GM12878 (cell line): ENCODE measurements around the gene EVI5L.

ENCODE experiments used
- EP300 ChIP-seq, 2 experiments: fragments of 150-350 bp in 1 of 2; IDR thresholded peaks; 2 replicates each; pipeline ENCODE4 v1.6.1; 2011 to 2012; ENCODE audit warnings: low read depth in 2 of 2, low read length in 2 of 2, borderline replicate concordance in 1 of 2, improper control_type of control experiment in 1 of 2, inconsistent platforms in 1 of 2; ENCODE audit not compliant: control insufficient read depth in 1 of 2
- EZH2 ChIP-seq: IDR thresholded peaks from 2 replicates; pipeline ENCODE4 v1.6.1; 2012; ENCODE audit warnings: low read depth, mild to moderate bottlenecking, control low read depth, inconsistent platforms, low read length, borderline replicate concordance; ENCODE audit not compliant: control insufficient read depth
- GABPA ChIP-seq: IDR thresholded peaks from 2 replicates; pipeline ENCODE4 v1.6.1; 2014; ENCODE audit warnings: antibody characterized with exemption, low read depth, mild to moderate bottlenecking, inconsistent platforms
- HDAC2 ChIP-seq: fragments of 200-600 bp; sonication (generic); IDR thresholded peaks from 2 replicates; pipeline ENCODE4 v1.6.1; 2017
- POLR2AphosphoS2 ChIP-seq: IDR thresholded peaks from 2 replicates; pipeline ENCODE4 v1.6.1; 2011; ENCODE audit warnings: low read depth, mild to moderate bottlenecking, low read length, improper control_type of control experiment, moderate library complexity
- RUNX3 ChIP-seq: IDR thresholded peaks from 2 replicates; pipeline ENCODE4 v1.6.1; 2012; ENCODE audit warnings: low read length, inconsistent platforms
- TF ChIP-seq, protein P1 (sequence below), 3 experiments: IDR thresholded peaks in 2 of 3; conservative IDR thresholded peaks in 1 of 3; 2 replicates each; pipeline ENCODE4 v1.5.1; 2011; ENCODE audit warnings: low read depth in 3 of 3, low read length in 3 of 3, mild to moderate bottlenecking in 3 of 3, control low read depth in 2 of 3, moderate library complexity in 2 of 3, inconsistent platforms in 1 of 3, mixed read lengths in 1 of 3; ENCODE audit not compliant: control insufficient read depth in 2 of 3, insufficient read depth in 1 of 3; ENCODE audit errors: extremely low read depth in 1 of 3
- TF ChIP-seq, protein P2 (sequence below): IDR thresholded peaks from 2 replicates; pipeline ENCODE4 v1.6.1; 2011; ENCODE audit warnings: mild to moderate bottlenecking, low read depth, low read length, moderate library complexity; ENCODE audit not compliant: insufficient replicate concordance

DNA sequence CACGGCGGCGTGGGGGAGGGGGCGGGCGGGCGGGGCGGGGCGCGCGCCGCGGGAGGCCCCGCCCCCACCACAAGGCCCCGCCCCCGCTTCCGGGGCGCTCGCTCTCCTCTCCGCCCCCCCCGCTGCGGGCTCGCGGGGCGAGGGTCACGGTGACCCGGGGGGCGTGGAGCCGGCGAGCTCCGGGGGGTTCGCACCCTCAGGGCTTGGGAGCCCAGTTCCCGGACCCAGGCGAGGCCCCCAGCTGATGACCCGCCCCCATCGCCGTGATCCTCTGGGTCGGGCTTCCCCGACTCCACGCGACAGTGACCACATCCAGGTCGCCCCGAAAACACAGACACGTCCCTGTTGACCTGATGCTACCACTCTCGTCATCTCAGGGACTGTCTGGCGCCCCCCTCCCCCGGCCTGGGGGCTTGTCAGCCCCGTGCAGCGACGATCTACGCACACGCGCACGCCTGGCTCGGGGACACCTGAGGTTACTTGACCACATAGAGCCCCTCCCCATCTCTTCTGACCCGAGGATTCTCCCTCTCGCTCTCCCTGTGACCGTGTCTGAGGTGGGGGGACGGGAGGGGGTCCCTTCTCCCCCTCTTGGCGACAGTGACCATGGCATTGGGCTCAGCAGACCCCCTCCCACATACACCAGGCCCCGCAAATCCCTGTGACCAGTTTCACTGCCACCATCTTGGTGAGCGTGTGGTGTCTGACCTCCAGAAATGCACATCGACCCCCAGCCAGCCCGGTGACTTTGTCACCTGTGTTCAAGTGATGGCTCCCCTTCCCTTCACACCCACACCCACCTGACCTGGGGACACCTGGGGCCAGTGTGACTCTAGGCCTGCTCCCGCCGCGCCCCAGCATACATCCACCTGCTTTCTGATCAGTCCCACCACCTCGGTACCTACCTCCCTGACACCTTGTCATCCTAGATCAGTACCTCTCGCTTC is 74.3 kb downstream of the EVI5L start:
- TF ChIP-seq RUNX3 (peak; percentile 56), GABPA (no peak), EZH2 (no peak), POLR2AphosphoS2 (no peak), HDAC2 (no peak), EP300 (IDR thresholded peaks at IDR 0.05; ENCODE audit: borderline replicate concordance in 1 of 2, control insufficient read depth in 1 of 2, low read depth in 2 of 2, low read length in 2 of 2) (no peak)
- TF ChIP-seq, protein P1, sequence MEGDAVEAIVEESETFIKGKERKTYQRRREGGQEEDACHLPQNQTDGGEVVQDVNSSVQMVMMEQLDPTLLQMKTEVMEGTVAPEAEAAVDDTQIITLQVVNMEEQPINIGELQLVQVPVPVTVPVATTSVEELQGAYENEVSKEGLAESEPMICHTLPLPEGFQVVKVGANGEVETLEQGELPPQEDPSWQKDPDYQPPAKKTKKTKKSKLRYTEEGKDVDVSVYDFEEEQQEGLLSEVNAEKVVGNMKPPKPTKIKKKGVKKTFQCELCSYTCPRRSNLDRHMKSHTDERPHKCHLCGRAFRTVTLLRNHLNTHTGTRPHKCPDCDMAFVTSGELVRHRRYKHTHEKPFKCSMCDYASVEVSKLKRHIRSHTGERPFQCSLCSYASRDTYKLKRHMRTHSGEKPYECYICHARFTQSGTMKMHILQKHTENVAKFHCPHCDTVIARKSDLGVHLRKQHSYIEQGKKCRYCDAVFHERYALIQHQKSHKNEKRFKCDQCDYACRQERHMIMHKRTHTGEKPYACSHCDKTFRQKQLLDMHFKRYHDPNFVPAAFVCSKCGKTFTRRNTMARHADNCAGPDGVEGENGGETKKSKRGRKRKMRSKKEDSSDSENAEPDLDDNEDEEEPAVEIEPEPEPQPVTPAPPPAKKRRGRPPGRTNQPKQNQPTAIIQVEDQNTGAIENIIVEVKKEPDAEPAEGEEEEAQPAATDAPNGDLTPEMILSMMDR (IDR thresholded peaks at IDR 0.05 in 2 of 3, conservative IDR thresholded peaks at IDR 0.05 in 1 of 3; ENCODE audit: control insufficient read depth in 2 of 3, extremely low read depth in 1 of 3, insufficient read depth in 1 of 3, low read depth in 3 of 3, low read length in 3 of 3) = no peak
- TF ChIP-seq, protein P2, sequence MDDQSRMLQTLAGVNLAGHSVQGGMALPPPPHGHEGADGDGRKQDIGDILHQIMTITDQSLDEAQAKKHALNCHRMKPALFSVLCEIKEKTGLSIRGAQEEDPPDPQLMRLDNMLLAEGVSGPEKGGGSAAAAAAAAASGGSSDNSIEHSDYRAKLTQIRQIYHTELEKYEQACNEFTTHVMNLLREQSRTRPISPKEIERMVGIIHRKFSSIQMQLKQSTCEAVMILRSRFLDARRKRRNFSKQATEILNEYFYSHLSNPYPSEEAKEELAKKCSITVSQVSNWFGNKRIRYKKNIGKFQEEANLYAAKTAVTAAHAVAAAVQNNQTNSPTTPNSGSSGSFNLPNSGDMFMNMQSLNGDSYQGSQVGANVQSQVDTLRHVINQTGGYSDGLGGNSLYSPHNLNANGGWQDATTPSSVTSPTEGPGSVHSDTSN = no peak
